Hepatocyte (in vitro differentiated cells): Measurements from ENCODE around the gene DOC2A. TPM values are rescaled to one million over a fixed set of nuclear protein-coding genes. Genes with fewer than 3 reads are reported as not detected.

Source experiments
- DNase-seq: peaks from one replicate; pipeline ENCODE4 v3.0.0-alpha.2; 2016; ENCODE audit warnings: low spot score
- H2AFZ ChIP-seq: fragments of 200-600 bp; sonication (generic); 2 replicates; pipeline ENCODE4 v1.6.0; 2016; ENCODE audit warnings: antibody characterized with exemption, mild to moderate bottlenecking
- H3K27ac ChIP-seq: fragments of 200-600 bp; sonication (generic); 2 replicates; pipeline ENCODE4 v1.5.1; 2016; ENCODE audit warnings: mild to moderate bottlenecking
- H3K27me3 ChIP-seq: fragments of 200-600 bp; sonication (generic); 2 replicates; pipeline ENCODE4 v1.6.1; 2016
- H3K36me3 ChIP-seq: fragments of 200-600 bp; sonication (generic); replicated peaks from 2 replicates; pipeline ENCODE4 v1.5.1; 2016; ENCODE audit warnings: low read depth; ENCODE audit not compliant: insufficient read depth
- H3K4me1 ChIP-seq: fragments of 200-600 bp; sonication (generic); 2 replicates; pipeline ENCODE4 v1.5.1; 2016; ENCODE audit warnings: mild to moderate bottlenecking, moderate library complexity; ENCODE audit not compliant: insufficient read depth
- H3K4me2 ChIP-seq: fragments of 200-600 bp; sonication (generic); 2 replicates; pipeline ENCODE4 v1.6.0; 2016
- H3K4me3 ChIP-seq: fragments of 200-600 bp; sonication (generic); 2 replicates; pipeline ENCODE4 v1.5.1; 2016; ENCODE audit warnings: mild to moderate bottlenecking
- H3K79me2 ChIP-seq: fragments of 200-600 bp; sonication (generic); 2 replicates; pipeline ENCODE4 v1.6.0; 2017; ENCODE audit warnings: mild to moderate bottlenecking
- H3K9me2 ChIP-seq: fragments of 200-600 bp; sonication (generic); replicated peaks from 2 replicates; pipeline ENCODE4 v1.6.0; 2017; ENCODE audit warnings: mild to moderate bottlenecking; ENCODE audit not compliant: insufficient read depth
- H3K9me3 ChIP-seq: fragments of 200-600 bp; sonication (generic); 2 replicates; pipeline ENCODE4 v1.5.1; 2016; ENCODE audit warnings: low read depth, mild to moderate bottlenecking
- H4K20me1 ChIP-seq: fragments of 200-600 bp; sonication (generic); 2 replicates; pipeline ENCODE4 v1.6.0; 2016; ENCODE audit warnings: mild to moderate bottlenecking; ENCODE audit not compliant: insufficient read depth, poor library complexity, severe bottlenecking
- CTCF ChIP-seq: fragments of 200-600 bp; sonication (generic); IDR thresholded peaks from 2 replicates; pipeline ENCODE4 v1.5.1; 2016; ENCODE audit warnings: antibody characterized with exemption, mild to moderate bottlenecking; ENCODE audit not compliant: poor library complexity
- EZH2 ChIP-seq: fragments of 200-600 bp; sonication (generic); IDR thresholded peaks from 2 replicates; pipeline ENCODE4 v1.6.1; 2016; ENCODE audit warnings: antibody characterized with exemption, mild to moderate bottlenecking, borderline replicate concordance
- EZH2phosphoT487 ChIP-seq: fragments of 200-600 bp; sonication (generic); IDR thresholded peaks from one replicate; pipeline ENCODE4 v1.6.1; 2018; ENCODE audit warnings: antibody characterized with exemption, mild to moderate bottlenecking, low read depth, moderate library complexity; ENCODE audit not compliant: unreplicated experiment, severe bottlenecking
- WGBS: methylation state at CpG from one replicate; pipeline ENCODE4 v1.1.6; 2016; ENCODE audit warnings: low lambda C conversion rate; ENCODE audit errors: missing lambda C conversion rate; 5-methylcytosine and 5-hydroxymethylcytosine counted together
- polyA plus RNA-seq: library from polyadenylated mRNA; unstranded; fragments of >200 nt; fragmentation: Nextera tagmentation; extraction: Ambion mirVana; gene quantifications from 2 replicates; pipeline ENCODE4 v1.2.1, GENCODE V29; 2016
- total RNA-seq: library from RNA; depleted of rRNA; stranded (reverse); fragments of >200 nt; gene quantifications from 2 replicates; pipeline ENCODE4 v1.2.3, GENCODE V29; 2014

Gene DOC2A
- total and polyA plus RNA-seq, 2 experiments from 2014 or later, result 6.9 to 13.0 TPM

GRCh38 chr16:29978081-29978480 is 32.7 kb downstream of the DOC2A start:
- Histone ChIP-seq H3K9me2 (no peaks in the 10 kb centered on the region), H3K27ac (no peak overlapping the region), H4K20me1 (peaks cover 43% of the 10 kb centered on the region), H3K79me2 (peaks cover 41% of the 10 kb centered on the region), H3K4me1 (peaks cover 20% of the 10 kb centered on the region), H2AFZ (no peak overlapping the region), H3K36me3 (no peaks in the 10 kb centered on the region), H3K9me3 (no peaks in the 10 kb centered on the region), H3K4me2 (no peak overlapping the region), H3K4me3 (no peak overlapping the region), H3K27me3 (no peaks in the 10 kb centered on the region)
- no peak for TF ChIP-seq EZH2phosphoT487
- no peak for TF ChIP-seq EZH2
- TF ChIP-seq CTCF, result no peak
- 97% methylated on average over 9 of the region's 9 CpGs for WGBS
- no peak for DNase-seq

GRCh38 chr16:29977063-29977825 is 33.6 kb downstream of the DOC2A start:
- Histone ChIP-seq H3K27ac (no peak overlapping the region), H3K9me2 (no peaks in the 10 kb centered on the region), H3K27me3 (no peaks in the 10 kb centered on the region), H4K20me1 (peaks cover 43% of the 10 kb centered on the region), H3K36me3 (no peaks in the 10 kb centered on the region), H3K4me1 (peaks cover 20% of the 10 kb centered on the region), H3K4me2 (peak overlapping the region; percentile 99), H2AFZ (no peak overlapping the region), H3K9me3 (no peaks in the 10 kb centered on the region), H3K4me3 (no peak overlapping the region), H3K79me2 (peaks cover 41% of the 10 kb centered on the region)
- TF ChIP-seq EZH2phosphoT487 (no peak), CTCF (no peak), EZH2 (no peak)
- WGBS, result 83% methylated on average over 9 of the region's 9 CpGs
- no peak for DNase-seq

- no peak overlapping the region for H2AFZ ChIP-seq
- 35% methylated on average over 6 of the region's 6 CpGs for WGBS
- no peaks in the 10 kb centered on the region for H3K9me2 ChIP-seq
- peak overlapping the region; percentile 99 for H3K4me2 ChIP-seq
- H3K4me3 ChIP-seq, result peak overlapping the region; percentile 8
- H3K27ac ChIP-seq, result no peak overlapping the region
- no peaks in the 10 kb centered on the region for H3K36me3 ChIP-seq
- H3K27me3 ChIP-seq, result no peaks in the 10 kb centered on the region
- DNase-seq, result no peak
- H3K79me2 ChIP-seq, result peaks cover 41% of the 10 kb centered on the region
- TF ChIP-seq EZH2phosphoT487 (no peak), EZH2 (no peak), CTCF (no peak)
- no peaks in the 10 kb centered on the region for H3K9me3 ChIP-seq
- peaks cover 20% of the 10 kb centered on the region for H3K4me1 ChIP-seq
- H4K20me1 ChIP-seq, result peaks cover 43% of the 10 kb centered on the region
Observed at GRCh38 chr16:29975811-29976511, 34.9 kb downstream of the DOC2A start.
